A549 (cell line): ENCODE results near the gene TMEM107. TPM values are rescaled to one million over a fixed set of nuclear protein-coding genes. Genes with fewer than 3 reads are reported as not detected.

Experiments
- ATAC-seq, 2 experiments: fragments of 200-7000 bp in 1 of 2; fragments of >200 bp in 1 of 2; cut with Nextera tagmentation in 1 of 2; cut with Tn5 transposase in 1 of 2; 3 replicates each; pipeline versions ENCODE4 v1.8.0 to v1.9.1; 2018 to 2020; ENCODE audit warnings: mild to moderate bottlenecking in 1 of 2, moderate library complexity in 1 of 2
- CTCF ChIA-PET: fragments of 300-600 bp; sonication (Branson Sonifier 250); formaldehyde crosslinking; extraction: SDS; loops from one replicate; lab custom pipeline; 2021; ENCODE audit warnings: antibody characterized with exemption, inconsistent platforms; lab: Yijun Ruan, JAX
- POLR2A ChIA-PET: fragments of 350-600 bp; formaldehyde crosslinking; extraction: SDS; loops from one replicate; lab custom pipeline; 2021; ENCODE audit warnings: antibody characterized with exemption, inconsistent platforms; lab: Yijun Ruan, JAX
- DNase-seq, 2 experiments: peaks; one replicate each; pipeline versions ENCODE4 v3.0.0 to v3.0.0-alpha.2; 2011 to 2016; ENCODE audit warnings: low read depth in 1 of 2, low spot score in 1 of 2
- FAIRE-seq: peaks from 2 replicates; lab custom pipeline; 2011; peaks lifted over from hg19 to GRCh38; lab: Jason Lieb, UNC
- H3K27ac ChIP-seq, 2 experiments: fragments of >200 bp; sonication (Bioruptor Twin); formaldehyde crosslinking; 3 replicates each; pipeline ENCODE4 v1.5.1; 2016 to 2017
- H3K4me1 ChIP-seq: fragments of >200 bp; sonication (Bioruptor Twin); formaldehyde crosslinking; 3 replicates; pipeline ENCODE4 v1.6.1; 2016
- H3K4me2 ChIP-seq: fragments of >200 bp; sonication (Bioruptor Twin); formaldehyde crosslinking; 3 replicates; pipeline ENCODE4 v1.6.1; 2016
- H3K4me3 ChIP-seq: fragments of >200 bp; sonication (Bioruptor Twin); formaldehyde crosslinking; 3 replicates; pipeline ENCODE4 v1.5.1; 2016
- H3K9me3 ChIP-seq: fragments of >200 bp; sonication (Bioruptor Twin); formaldehyde crosslinking; 3 replicates; pipeline ENCODE4 v1.6.1; 2016
- BHLHE40 ChIP-seq: IDR thresholded peaks from 2 replicates; pipeline ENCODE4 v1.6.1; 2012; ENCODE audit warnings: low read depth, low read length, inconsistent platforms
- CHD4 ChIP-seq: fragments of 200-600 bp; sonication (generic); IDR thresholded peaks from 2 replicates; pipeline ENCODE4 v1.6.1; 2016; ENCODE audit warnings: antibody characterized with exemption, mild to moderate bottlenecking, borderline replicate concordance
- ESRRA ChIP-seq: fragments of 150-350 bp; IDR thresholded peaks from 2 replicates; pipeline ENCODE4 v1.6.1; 2014; ENCODE audit warnings: mild to moderate bottlenecking, low read length, borderline replicate concordance
- GATA3 ChIP-seq: IDR thresholded peaks from 2 replicates; pipeline ENCODE4 v1.6.1; 2012; ENCODE audit warnings: borderline replicate concordance
- MAFK ChIP-seq: fragments of 450-650 bp; IDR thresholded peaks from 2 replicates; pipeline ENCODE4 v1.6.1; 2014; ENCODE audit not compliant: partially characterized antibody
- RARB ChIP-seq: fragments of 250-450 bp; sonication (Bioruptor Pico); IDR thresholded peaks from 2 replicates; pipeline ENCODE4 v1.8.0; 2021; ENCODE audit warnings: mild to moderate bottlenecking, moderate library complexity
- TP53 ChIP-seq: fragments of 250-450 bp; sonication (Bioruptor Pico); IDR thresholded peaks from 2 replicates; pipeline ENCODE4 v1.5.0; 2021; ENCODE audit warnings: mild to moderate bottlenecking, moderate library complexity
- ZC3H11A ChIP-seq: fragments of 450-650 bp; IDR thresholded peaks from 2 replicates; pipeline ENCODE4 v1.6.1; 2014; ENCODE audit warnings: antibody characterized with exemption, mild to moderate bottlenecking
- ZNF302 ChIP-seq: fragments of 250-450 bp; sonication (Bioruptor Pico); IDR thresholded peaks from 2 replicates; pipeline ENCODE4 v1.9.0; 2021; ENCODE audit warnings: inconsistent platforms, mild to moderate bottlenecking, moderate library complexity
- WGBS: methylation state at CpG from one replicate; pipeline ENCODE4 v1.1.6; 2017; ENCODE audit errors: missing lambda C conversion rate; 5-methylcytosine and 5-hydroxymethylcytosine counted together
- polyA plus RNA-seq, 4 experiments: library from polyadenylated mRNA; depleted of rRNA in 3 of 4; stranded (reverse); fragments of >200 nt; fragmentation: RNase III in 1 of 4; extraction: RNeasy Plus Mini Kit Qiagen cat#74134 plus additional on column Dnase treatment in 1 of 4; gene quantifications; 2 replicates in 3 of 4; 3 replicates in 1 of 4; pipeline ENCODE4 v1.2.3, GENCODE V29; 2011 to 2017
- TF ChIP-seq, protein P1 (sequence below): fragments of >200 bp; sonication (Bioruptor Twin); formaldehyde crosslinking; IDR thresholded peaks from 3 replicates; pipeline ENCODE4 v1.6.1; 2016
- TF ChIP-seq, protein P2 (sequence below): IDR thresholded peaks from 2 replicates; pipeline ENCODE4 v1.6.1; 2012

TMEM107 gene
- polyA plus RNA-seq, 2 of the 4 experiments (the other 2 are of a cell fraction) = 17.0 to 22.8 TPM

DNA sequence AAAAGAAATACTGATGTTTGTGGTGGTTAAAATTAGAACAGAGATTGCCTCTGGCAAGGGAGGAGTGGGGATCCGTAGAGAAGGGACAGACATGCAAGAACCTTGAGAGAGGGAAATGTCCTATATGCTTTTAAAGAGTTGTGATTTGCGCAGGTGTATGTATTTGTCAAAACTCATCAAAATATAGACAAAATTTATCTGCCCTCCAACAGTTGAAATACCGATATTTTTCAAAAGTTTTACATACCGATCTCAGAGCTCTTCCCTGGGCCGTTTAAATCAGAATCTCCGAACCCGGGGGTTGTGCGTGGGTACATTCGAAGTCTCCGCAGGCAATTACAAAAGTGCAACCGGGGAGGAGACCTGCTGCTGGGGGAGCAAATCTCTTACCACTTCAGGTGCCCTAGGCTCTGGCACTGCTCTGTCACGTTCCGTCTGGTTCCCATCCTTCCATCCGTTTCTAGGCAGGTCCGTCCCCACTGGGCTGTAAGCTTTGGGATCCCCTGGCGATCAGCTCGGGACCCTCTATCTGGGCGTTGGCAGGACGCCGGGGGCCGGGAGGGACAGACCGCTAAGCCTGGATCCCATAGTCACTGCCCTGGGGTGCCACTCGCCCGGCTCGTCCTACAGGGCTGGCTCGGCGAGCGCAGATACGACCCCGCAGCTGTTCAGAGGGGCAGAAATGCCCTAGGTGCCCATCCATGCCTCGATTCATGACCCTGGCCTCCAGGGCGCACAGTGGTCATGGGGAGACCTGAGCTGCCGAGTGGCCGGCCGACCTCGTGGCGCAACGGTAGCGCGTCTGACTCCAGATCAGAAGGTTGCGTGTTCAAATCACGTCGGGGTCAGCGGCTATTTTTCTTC lies 9.6 kb upstream of the TMEM107 start (continued):
- TF ChIP-seq RARB (CRISPR knock-in tag) = no peak
- no peak for TF ChIP-seq TP53 (CRISPR knock-in tag)
- TF ChIP-seq, protein P1, sequence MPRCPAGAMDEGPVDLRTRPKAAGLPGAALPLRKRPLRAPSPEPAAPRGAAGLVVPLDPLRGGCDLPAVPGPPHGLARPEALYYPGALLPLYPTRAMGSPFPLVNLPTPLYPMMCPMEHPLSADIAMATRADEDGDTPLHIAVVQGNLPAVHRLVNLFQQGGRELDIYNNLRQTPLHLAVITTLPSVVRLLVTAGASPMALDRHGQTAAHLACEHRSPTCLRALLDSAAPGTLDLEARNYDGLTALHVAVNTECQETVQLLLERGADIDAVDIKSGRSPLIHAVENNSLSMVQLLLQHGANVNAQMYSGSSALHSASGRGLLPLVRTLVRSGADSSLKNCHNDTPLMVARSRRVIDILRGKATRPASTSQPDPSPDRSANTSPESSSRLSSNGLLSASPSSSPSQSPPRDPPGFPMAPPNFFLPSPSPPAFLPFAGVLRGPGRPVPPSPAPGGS = no peak
- no peak for TF ChIP-seq BHLHE40
- no peak for TF ChIP-seq CHD4
- TF ChIP-seq ZC3H11A = no peak

DNA sequence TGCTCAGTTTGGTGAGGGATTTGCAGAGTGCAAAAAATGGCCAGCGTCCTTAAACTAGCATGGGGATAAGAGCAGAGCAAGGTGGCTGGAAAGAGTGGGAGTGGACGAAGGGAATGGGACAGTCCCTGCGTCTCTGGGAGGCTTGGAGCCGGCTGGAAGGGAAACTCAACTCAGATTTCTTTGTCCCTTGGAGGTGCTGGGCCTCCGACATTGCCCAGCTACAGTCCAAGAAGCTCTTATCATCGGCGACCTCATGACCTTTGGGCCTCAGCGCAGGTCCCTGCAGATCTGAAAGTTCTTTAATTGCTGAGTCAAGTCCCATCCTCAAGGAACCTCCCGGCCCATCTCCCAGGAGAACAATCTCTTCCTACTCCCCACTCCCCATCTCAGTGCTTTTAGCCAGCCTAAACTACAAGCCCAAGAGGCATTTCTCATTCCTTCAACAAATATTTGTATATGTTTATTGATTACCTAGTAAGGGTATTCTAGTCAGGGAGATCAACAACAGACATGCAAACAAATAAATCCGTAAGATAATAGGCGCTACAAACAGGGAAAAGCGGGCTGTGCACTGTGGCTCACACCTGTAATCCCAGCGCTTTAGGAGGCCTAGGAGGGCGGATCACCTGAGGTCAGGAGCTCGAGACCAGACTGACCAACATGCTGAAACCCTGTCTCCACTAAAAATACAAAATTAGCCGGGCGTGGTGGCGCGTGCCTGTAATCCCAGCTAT lies 985 bp upstream of the TMEM107 start:
- CTCF ChIA-PET = interaction anchor here (0.6 to 2.0 kb wide), 8 partner anchors 9 to 560 kb away, joined by 3 to 14 read pairs (median 3); no protein-coding TSS in a partner anchor
- Histone ChIP-seq H3K4me3 (peak overlapping the region; percentile 55), H3K9me3 (no peaks in the 10 kb centered on the region), H3K4me1 (peaks cover 34% of the 10 kb centered on the region), H3K27ac (peak overlapping the region; percentile 91 to 95), H3K4me2 (peak overlapping the region; percentile 98)
- no peak for DNase-seq
- POLR2A ChIA-PET = interaction anchor here (0.6 to 1.6 kb wide), 8 partner anchors 9 to 58 kb away, joined by 3 to 8 read pairs (median 5); partner anchors contain the start of gene BORCS6
- 63% methylated on average over 19 of the region's 19 CpGs for WGBS
- no peak for FAIRE-seq
- no peak; a peak in 1 of 6 replicates for ATAC-seq
- no peak for TF ChIP-seq ZNF302
- TF ChIP-seq MAFK = peak; percentile 39
- TF ChIP-seq, all 56 proteins: peak for 1

DNA sequence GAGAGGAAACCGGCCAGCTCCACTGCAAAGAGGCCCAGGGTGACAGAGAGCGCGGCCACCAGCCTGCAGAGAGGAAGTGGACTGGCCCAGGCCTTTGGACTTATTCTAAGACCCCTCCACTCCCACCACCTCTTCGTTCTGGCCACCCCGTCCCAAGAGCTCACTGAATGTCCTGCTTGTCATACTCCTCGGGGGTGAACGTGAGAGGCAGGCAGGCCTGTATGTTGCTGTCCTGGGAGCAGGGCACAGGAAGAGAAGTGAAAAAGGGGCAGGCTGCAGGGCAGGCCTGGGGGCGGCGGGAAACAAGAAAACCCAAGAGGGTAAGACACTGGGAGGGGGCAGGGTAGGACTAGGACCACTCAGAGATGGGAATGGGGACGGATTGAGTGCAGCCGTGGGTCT lies 384 bp downstream of the TMEM107 start:
- FAIRE-seq (no peak), ATAC-seq (peak; percentile 8 to 33), DNase-seq (peak in 1 of 2 experiments; percentile 39)
- Histone ChIP-seq H3K9me3 (no peaks in the 10 kb centered on the region), H3K4me1 (peaks cover 34% of the 10 kb centered on the region), H3K27ac (peak overlapping the region; percentile 91 to 95), H3K4me2 (peak overlapping the region; percentile 98), H3K4me3 (peak overlapping the region; percentile 55)
- ChIA-PET POLR2A (interaction anchor here (0.6 to 1.6 kb wide), 4 partner anchors 10 to 38 kb away, joined by 3 to 7 read pairs (median 6); partner anchors contain the start of gene BORCS6), CTCF (interaction anchor here (1.1 to 2.0 kb wide), 6 partner anchors 10 to 54 kb away, joined by 3 to 14 read pairs (median 4); no protein-coding TSS in a partner anchor)
- TF ChIP-seq BHLHE40 (no peak), MAFK (no peak), ESRRA (no peak)
- WGBS = 10% methylated on average over 11 of the region's 11 CpGs

DNA sequence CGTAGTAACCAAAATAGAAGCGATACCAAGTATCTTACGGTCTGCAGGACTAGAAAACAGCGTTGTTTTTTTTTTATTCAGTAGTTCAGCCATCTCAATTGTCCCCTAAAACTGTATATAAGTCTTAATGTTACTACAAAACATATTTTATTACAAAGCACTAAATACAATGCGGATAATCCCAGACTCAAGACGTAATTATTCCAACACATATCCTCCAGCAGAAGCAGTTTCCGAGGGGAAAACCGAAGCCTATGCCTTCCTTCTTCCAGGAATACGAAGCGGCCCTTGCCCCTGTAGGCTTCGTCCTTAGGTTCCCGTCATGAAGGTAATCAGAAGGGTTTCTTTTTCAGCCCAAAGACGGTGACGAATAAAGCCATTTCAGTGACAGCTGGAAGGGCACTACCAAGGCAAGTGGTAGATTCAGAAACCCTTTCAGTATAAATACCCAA lies 2.3 kb downstream of the TMEM107 start:
- H3K9me3 ChIP-seq = no peaks in the 10 kb centered on the region
- H3K4me2 ChIP-seq = peak overlapping the region; percentile 88
- ATAC-seq (peak; percentile 10 to 13; a peak in 3 of 6 replicates), DNase-seq (peak in 1 of 2 experiments; percentile 59), FAIRE-seq (no peak)
- 3% methylated on average over 14 of the region's 14 CpGs for WGBS
- no peak for TF ChIP-seq GATA3
- TF ChIP-seq, protein P2, sequence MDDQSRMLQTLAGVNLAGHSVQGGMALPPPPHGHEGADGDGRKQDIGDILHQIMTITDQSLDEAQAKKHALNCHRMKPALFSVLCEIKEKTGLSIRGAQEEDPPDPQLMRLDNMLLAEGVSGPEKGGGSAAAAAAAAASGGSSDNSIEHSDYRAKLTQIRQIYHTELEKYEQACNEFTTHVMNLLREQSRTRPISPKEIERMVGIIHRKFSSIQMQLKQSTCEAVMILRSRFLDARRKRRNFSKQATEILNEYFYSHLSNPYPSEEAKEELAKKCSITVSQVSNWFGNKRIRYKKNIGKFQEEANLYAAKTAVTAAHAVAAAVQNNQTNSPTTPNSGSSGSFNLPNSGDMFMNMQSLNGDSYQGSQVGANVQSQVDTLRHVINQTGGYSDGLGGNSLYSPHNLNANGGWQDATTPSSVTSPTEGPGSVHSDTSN = no peak
- TF ChIP-seq, protein P1 = no peak
- TF ChIP-seq, all 56 proteins: peak for 0
- Histone ChIP-seq H3K27ac (peak overlapping the region; percentile 86 to 88), H3K4me3 (peak overlapping the region; percentile 41), H3K4me1 (peaks cover 34% of the 10 kb centered on the region)
- CTCF ChIA-PET = interaction anchor here (0.6 to 3.1 kb wide), 8 partner anchors 11 to 613 kb away, joined by 3 to 11 read pairs (median 4); partner anchors contain the start of genes KRABD2 and VAMP2
- POLR2A ChIA-PET = interaction anchor here (0.6 to 2.1 kb wide), 34 partner anchors 10 to 488 kb away, joined by 3 to 45 read pairs (median 10); partner anchors contain the start of genes ALOXE3, AURKB, BORCS6 and CTC1
